Endothelial cell of umbilical vein (primary cell): ENCODE results near the gene LILRA1.

ENCODE experiments used
- JUN ChIP-seq: IDR thresholded peaks from 2 replicates; pipeline ENCODE4 v1.6.1; 2011; ENCODE audit warnings: borderline replicate concordance, low read depth; ENCODE audit not compliant: insufficient read length, insufficient read depth
- TF ChIP-seq, protein P1 (sequence below), 2 donors: IDR thresholded peaks; 1 replicate in 1 of 2; 2 replicates in 1 of 2; pipeline ENCODE4 v1.5.1; 2011; ENCODE audit warnings: low read length in 2 of 2, mild to moderate bottlenecking in 2 of 2, moderate library complexity in 2 of 2, control low read depth in 1 of 2, inconsistent platforms in 1 of 2, low read depth in 1 of 2; ENCODE audit not compliant: insufficient read depth in 1 of 2; ENCODE audit errors: extremely low read depth in 1 of 2

DNA sequence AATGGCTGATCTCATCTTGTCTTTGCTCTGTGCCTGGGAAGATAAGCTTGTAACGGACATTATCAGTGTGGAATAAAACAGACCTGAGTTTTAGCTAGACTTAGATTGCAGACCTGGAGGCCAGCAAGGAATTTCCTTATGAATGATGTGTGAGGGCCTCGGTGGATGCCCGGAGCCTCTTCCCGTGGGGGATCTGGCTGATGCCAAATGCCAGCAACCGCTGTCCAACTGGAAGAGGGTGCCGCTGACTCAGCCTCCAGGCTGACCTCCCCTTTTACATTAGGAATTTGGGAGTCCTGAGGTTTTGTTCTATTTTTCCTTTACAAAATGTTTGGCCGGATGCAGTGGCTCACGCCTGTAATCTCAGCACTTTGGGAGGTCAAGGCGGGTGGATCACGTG lies 39.4 kb upstream of the LILRA1 start:
- TF ChIP-seq, protein P1, sequence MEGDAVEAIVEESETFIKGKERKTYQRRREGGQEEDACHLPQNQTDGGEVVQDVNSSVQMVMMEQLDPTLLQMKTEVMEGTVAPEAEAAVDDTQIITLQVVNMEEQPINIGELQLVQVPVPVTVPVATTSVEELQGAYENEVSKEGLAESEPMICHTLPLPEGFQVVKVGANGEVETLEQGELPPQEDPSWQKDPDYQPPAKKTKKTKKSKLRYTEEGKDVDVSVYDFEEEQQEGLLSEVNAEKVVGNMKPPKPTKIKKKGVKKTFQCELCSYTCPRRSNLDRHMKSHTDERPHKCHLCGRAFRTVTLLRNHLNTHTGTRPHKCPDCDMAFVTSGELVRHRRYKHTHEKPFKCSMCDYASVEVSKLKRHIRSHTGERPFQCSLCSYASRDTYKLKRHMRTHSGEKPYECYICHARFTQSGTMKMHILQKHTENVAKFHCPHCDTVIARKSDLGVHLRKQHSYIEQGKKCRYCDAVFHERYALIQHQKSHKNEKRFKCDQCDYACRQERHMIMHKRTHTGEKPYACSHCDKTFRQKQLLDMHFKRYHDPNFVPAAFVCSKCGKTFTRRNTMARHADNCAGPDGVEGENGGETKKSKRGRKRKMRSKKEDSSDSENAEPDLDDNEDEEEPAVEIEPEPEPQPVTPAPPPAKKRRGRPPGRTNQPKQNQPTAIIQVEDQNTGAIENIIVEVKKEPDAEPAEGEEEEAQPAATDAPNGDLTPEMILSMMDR (IDR thresholded peaks at IDR 0.05; ENCODE audit: extremely low read depth in 1 of 2, insufficient read depth in 1 of 2, low read depth in 1 of 2, low read length in 2 of 2) = no peak
- no peak for TF ChIP-seq JUN
